K562 (cell line): ENCODE results near the gene SLC25A10.

Experiments
- HDAC3 ChIP-seq: fragments of 450-650 bp; IDR thresholded peaks from 2 replicates; pipeline ENCODE4 v1.6.1; 2018; ENCODE audit warnings: borderline replicate concordance, mild to moderate bottlenecking, moderate library complexity; ENCODE audit not compliant: partially characterized antibody
- STAG1 ChIP-seq: sonication (generic); formaldehyde crosslinking; IDR thresholded peaks from 2 replicates; pipeline ENCODE4 v1.5.0; 2020; ENCODE audit warnings: missing genetic modification reagents, borderline replicate concordance
- USF2 ChIP-seq: sonication (generic); formaldehyde crosslinking; IDR thresholded peaks from 2 replicates; pipeline ENCODE4 v1.5.0; 2020; ENCODE audit warnings: missing genetic modification reagents
- ZNF239 ChIP-seq: fragments of 250-450 bp; sonication (Bioruptor Pico); IDR thresholded peaks from 2 replicates; pipeline ENCODE4 v1.4.0; 2020; ENCODE audit warnings: mild to moderate bottlenecking
- TF ChIP-seq, protein P1 (sequence below), 3 experiments: IDR thresholded peaks in 2 of 3; conservative IDR thresholded peaks in 1 of 3; 2 replicates each; pipeline ENCODE4 v1.5.1; 2011 to 2012; ENCODE audit warnings: low read length in 3 of 3, mild to moderate bottlenecking in 3 of 3, control low read depth in 2 of 3, improper control_type of control experiment in 1 of 3, inconsistent platforms in 1 of 3, low read depth in 1 of 3, mixed read lengths in 1 of 3, moderate library complexity in 1 of 3; ENCODE audit not compliant: insufficient read depth in 2 of 3

DNA sequence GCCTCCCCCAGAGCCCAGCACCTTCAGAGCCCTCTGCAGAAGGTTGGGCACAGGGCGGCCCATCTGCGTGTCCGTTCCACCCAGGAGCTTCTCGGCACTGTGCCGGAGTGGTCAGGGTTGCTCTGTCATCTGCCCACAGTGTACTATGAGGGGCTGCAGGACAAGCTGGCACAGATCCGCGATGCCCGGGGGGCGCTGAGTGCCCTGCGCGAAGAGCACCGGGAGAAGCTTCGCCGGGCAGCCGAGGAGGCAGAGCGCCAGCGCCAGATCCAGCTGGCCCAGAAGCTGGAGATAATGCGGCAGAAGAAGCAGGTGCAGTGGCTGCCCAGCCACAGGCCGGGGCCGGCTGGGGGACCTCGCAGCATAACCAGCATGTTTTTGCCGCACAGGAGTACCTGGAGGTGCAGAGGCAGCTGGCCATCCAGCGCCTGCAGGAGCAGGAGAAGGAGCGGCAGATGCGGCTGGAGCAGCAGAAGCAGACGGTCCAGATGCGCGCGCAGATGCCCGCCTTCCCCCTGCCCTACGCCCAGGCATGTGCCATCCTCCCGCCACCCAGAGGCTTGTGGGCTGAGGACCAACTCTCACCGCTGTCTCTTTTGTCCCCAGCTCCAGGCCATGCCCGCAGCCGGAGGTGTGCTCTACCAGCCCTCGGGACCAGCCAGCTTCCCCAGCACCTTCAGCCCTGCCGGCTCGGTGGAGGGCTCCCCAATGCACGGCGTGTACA is 15.7 kb upstream of the SLC25A10 start:
- TF ChIP-seq, protein P1, sequence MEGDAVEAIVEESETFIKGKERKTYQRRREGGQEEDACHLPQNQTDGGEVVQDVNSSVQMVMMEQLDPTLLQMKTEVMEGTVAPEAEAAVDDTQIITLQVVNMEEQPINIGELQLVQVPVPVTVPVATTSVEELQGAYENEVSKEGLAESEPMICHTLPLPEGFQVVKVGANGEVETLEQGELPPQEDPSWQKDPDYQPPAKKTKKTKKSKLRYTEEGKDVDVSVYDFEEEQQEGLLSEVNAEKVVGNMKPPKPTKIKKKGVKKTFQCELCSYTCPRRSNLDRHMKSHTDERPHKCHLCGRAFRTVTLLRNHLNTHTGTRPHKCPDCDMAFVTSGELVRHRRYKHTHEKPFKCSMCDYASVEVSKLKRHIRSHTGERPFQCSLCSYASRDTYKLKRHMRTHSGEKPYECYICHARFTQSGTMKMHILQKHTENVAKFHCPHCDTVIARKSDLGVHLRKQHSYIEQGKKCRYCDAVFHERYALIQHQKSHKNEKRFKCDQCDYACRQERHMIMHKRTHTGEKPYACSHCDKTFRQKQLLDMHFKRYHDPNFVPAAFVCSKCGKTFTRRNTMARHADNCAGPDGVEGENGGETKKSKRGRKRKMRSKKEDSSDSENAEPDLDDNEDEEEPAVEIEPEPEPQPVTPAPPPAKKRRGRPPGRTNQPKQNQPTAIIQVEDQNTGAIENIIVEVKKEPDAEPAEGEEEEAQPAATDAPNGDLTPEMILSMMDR (IDR thresholded peaks at IDR 0.05 in 2 of 3, conservative IDR thresholded peaks at IDR 0.05 in 1 of 3; ENCODE audit: insufficient read depth in 2 of 3, low read depth in 1 of 3, low read length in 3 of 3): no peak
- no peak for TF ChIP-seq HDAC3
- no peak for TF ChIP-seq USF2 (CRISPR knock-in tag)
- no peak for TF ChIP-seq ZNF239 (CRISPR knock-in tag)
- no peak for TF ChIP-seq STAG1
